Activated naive CD8-positive, alpha-beta T cell treated with anti-CD3 and anti-CD28 coated beads for 36 hours (primary cell): Measurements from ENCODE around the gene USO1. TPM values are rescaled to one million over a fixed set of nuclear protein-coding genes. Genes with fewer than 3 reads are reported as not detected.
"Not testable (repeated sequence)": the region's sequence is repeated elsewhere in the genome, so short reads cannot be mapped to it uniquely, and the experiment has no call there.

ENCODE experiments used
- DNase-seq: peaks from one replicate; pipeline ENCODE4 v3.0.0; 2021
- H3K27ac Mint-ChIP-seq: one replicate; pipeline ENCODE4 v1.8.0; 2022; ENCODE audit warnings: mild to moderate bottlenecking, moderate library complexity, mixed read lengths
- H3K27me3 Mint-ChIP-seq: one replicate; pipeline ENCODE4 v1.8.0; 2022; ENCODE audit warnings: mild to moderate bottlenecking, mixed read lengths
- H3K36me3 Mint-ChIP-seq: one replicate; pipeline ENCODE4 v1.8.0; 2021; ENCODE audit warnings: mild to moderate bottlenecking, mixed read lengths
- H3K4me1 Mint-ChIP-seq: one replicate; pipeline ENCODE4 v1.8.0; 2021; ENCODE audit warnings: mixed read lengths
- H3K4me3 Mint-ChIP-seq: one replicate; pipeline ENCODE4 v1.8.0; 2022; ENCODE audit warnings: mild to moderate bottlenecking, moderate library complexity, mixed read lengths
- H3K9me3 Mint-ChIP-seq: one replicate; pipeline ENCODE4 v1.8.0; 2022; ENCODE audit warnings: mixed read lengths
- total RNA-seq, 2 experiments: library from RNA; stranded (reverse); gene quantifications; one replicate each; pipeline ENCODE4 v1.2.3, GENCODE V29; 2021

Gene USO1
- total RNA-seq, 2 experiments from 2014 or later: 43.7 to 45.7 TPM

DNA sequence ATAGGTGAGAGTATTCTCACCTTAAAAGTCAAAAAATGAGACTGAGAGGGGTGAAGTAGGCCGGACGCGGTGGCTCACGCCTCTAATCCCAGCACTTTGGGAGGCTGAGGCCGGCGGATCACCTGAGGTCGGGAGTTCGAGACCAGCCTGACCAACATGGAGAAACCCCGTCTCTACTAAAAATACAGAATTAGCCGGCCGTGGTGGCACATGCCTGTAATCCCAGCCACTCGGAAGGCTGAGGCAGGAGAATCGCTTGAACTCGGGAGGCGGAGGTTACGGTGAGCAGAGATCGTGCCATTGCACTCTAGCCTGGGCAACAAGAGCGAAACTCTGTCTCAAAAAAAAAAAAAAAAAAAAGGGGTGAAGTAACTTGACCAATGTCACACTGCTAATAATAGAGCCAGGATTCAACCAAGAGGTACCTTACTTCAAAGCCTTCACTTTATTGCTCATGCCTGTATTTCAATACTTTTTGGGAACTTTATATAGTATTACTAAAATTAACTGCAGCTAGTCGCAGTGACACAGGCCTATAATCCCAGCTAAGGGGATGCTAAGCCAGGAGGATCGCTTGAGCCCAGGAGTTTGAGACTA lies 1.7 kb downstream of the USO1 start:
- H3K27ac Mint-ChIP-seq, H3K27me3 Mint-ChIP-seq, H3K9me3 Mint-ChIP-seq, DNase-seq: not testable (repeated sequence)
- H3K4me3 Mint-ChIP-seq: peak overlapping the region; percentile 99
- peaks cover 11% of the 10 kb centered on the region for H3K36me3 Mint-ChIP-seq
- H3K4me1 Mint-ChIP-seq: peaks cover 53% of the 10 kb centered on the region

DNA sequence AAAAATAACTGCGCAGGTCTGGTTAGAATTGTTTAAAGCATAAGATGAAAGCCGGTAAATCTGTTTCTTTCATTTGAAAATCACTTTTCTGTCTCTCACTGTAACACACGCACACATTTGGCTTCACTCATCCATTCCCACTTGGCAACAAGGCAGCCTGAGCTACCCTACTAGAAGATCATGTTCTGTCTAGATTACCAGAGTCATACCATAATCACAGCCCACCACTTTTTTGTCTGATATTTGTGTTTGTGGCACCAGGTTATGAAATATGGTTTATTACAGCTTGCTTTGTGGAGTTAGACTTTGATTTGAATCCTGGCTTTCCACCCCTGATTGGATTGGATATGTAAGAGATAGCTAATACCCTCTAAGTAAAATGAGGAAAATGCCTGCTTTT lies 2.2 kb downstream of the USO1 start:
- no peak overlapping the region for H3K27ac Mint-ChIP-seq
- peaks cover 53% of the 10 kb centered on the region for H3K4me1 Mint-ChIP-seq
- no peaks in the 10 kb centered on the region for H3K27me3 Mint-ChIP-seq
- no peaks in the 10 kb centered on the region for H3K9me3 Mint-ChIP-seq
- H3K4me3 Mint-ChIP-seq: peak overlapping the region; percentile 5
- DNase-seq: no peak
- peaks cover 11% of the 10 kb centered on the region for H3K36me3 Mint-ChIP-seq

DNA sequence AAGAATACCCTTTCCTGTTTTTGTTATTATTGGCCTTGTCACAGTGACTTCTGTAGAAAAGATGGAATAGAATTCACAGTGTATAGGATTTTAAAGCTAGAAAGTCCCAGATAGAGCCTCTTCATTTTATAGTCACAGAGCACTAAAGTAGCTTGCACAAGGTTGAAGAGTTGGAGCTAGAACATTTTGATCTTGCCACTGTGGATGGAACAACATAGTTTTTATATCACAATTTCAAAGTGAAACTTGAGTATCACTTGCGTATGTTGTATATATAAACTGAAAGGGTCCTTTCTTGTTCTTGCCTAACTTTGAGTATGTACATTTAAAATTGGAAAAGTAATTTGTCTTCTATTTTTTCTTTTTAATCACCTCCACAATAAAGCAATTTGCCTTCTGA lies 2.7 kb downstream of the USO1 start:
- peaks cover 50% of the 10 kb centered on the region for H3K4me1 Mint-ChIP-seq
- H3K27ac Mint-ChIP-seq: peak overlapping the region; percentile 2
- H3K4me3 Mint-ChIP-seq: peak overlapping the region; percentile 5
- peaks cover 11% of the 10 kb centered on the region for H3K36me3 Mint-ChIP-seq
- H3K27me3 Mint-ChIP-seq: no peaks in the 10 kb centered on the region
- H3K9me3 Mint-ChIP-seq: no peaks in the 10 kb centered on the region
- DNase-seq: no peak

DNA sequence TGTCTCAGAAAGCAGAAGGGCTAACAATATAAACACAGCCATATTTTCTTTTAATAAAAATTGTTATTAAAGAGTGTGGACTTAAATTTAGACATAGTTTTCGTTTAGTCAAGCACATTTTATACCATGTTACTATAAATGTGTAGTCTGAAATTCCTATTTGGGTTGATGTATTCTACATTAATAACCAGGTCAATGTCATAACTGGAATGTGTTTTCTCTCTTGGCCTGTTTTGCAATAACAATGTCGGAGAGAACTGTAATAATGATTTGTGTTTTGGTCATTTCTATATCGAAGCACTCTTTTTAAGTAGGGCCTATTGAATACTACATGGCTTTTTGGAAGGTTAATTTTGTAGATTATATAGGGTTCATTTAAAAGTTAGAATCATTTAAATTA lies 5.5 kb downstream of the USO1 start:
- Mint-ChIP-seq H3K4me1 (peaks cover 40% of the 10 kb centered on the region), H3K36me3 (peaks cover 21% of the 10 kb centered on the region), H3K27ac (no peak overlapping the region), H3K9me3 (peaks cover 4% of the 10 kb centered on the region), H3K27me3 (no peaks in the 10 kb centered on the region), H3K4me3 (no peak overlapping the region)
- no peak for DNase-seq

DNA sequence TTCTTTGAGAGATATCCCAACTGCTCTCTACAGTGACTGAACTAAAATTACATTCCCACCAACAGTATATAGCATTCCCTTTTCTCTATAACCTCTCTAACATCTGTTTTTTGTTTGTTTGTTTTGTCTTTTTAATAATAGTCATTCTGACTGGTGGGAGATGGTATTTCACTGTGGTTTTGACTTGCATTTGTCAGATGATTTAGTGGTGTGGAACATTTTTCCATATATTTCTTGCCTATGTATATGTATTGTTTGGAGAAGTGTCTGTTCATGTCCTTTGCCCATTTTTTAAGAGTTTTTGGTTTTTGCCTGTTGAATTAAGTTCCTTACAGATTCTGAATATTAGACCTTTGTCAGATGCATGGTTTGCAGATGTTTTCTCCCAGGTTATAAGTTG lies 9.0 kb downstream of the USO1 start:
- Mint-ChIP-seq H3K36me3 (peaks cover 31% of the 10 kb centered on the region), H3K9me3 (peaks cover 4% of the 10 kb centered on the region), H3K4me3 (no peak overlapping the region), H3K27me3 (no peaks in the 10 kb centered on the region), H3K27ac (no peak overlapping the region), H3K4me1 (peaks cover 30% of the 10 kb centered on the region)
- DNase-seq: no peak

DNA sequence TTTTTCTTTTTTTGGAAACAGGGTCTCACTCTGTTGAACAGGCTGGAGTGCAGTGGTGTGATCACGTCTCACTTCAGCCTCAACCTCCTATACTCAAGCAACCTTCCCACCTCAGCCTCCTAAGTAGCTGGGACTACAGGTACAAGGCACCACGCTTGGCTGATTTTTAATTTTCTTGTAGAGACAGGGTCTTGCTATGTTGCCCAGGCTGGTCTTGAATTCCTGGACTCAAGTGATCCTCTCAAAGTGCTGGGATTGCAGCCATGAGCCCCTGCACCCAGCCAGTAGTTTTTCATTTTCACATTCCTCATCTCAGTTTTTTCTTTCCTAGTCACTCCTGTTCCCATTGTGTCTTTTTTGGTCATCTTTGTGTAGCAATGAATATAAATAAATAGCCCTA lies 11.1 kb downstream of the USO1 start:
- peaks cover 27% of the 10 kb centered on the region for H3K36me3 Mint-ChIP-seq
- DNase-seq: no peak
- peaks cover 4% of the 10 kb centered on the region for H3K9me3 Mint-ChIP-seq
- H3K4me3 Mint-ChIP-seq: no peak overlapping the region
- H3K27me3 Mint-ChIP-seq: no peaks in the 10 kb centered on the region
- peak overlapping the region; percentile 2 for H3K27ac Mint-ChIP-seq
- H3K4me1 Mint-ChIP-seq: peaks cover 25% of the 10 kb centered on the region

DNA sequence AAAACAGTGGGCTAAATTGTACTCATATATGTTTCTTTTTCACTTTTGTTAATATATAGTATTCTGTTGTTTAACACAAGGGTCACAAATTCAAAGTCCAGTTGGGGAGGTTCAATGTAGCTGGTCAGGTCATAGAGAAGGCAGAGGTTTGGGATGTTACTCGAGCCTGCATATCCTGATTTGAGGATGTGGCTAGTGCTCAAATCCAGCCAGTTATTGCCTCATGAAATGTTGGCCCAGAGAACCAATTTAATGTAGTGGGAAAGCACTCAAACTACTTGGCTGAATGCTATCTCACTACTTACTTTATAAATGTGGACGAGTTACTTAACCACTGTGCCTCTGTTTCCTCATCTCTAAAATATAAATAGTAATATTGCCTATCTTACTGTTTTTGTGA lies 12.5 kb downstream of the USO1 start:
- no peak overlapping the region for H3K27ac Mint-ChIP-seq
- H3K4me3 Mint-ChIP-seq: no peak overlapping the region
- H3K36me3 Mint-ChIP-seq: peaks cover 27% of the 10 kb centered on the region
- H3K27me3 Mint-ChIP-seq: no peaks in the 10 kb centered on the region
- peaks cover 4% of the 10 kb centered on the region for H3K9me3 Mint-ChIP-seq
- DNase-seq: no peak
- H3K4me1 Mint-ChIP-seq: peaks cover 21% of the 10 kb centered on the region

DNA sequence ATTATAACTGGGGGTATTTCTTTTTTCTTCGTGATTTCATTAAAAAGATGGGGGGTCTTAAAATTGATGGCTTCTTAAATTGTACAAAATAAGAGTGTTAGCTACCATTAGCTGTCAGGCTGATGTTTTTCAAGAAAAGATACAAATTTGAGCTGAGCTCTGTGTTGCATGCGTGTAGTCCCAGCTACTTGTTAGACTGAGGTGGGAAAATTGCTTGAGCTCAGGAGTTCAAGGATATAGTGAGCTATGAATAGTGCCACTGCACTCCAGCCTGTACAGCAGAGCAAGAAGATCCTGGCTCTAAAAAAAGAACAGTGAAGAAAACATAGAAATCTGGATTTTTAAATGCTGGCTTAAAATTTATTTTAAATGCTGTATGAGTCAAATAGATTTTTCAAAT lies 13.0 kb downstream of the USO1 start:
- Mint-ChIP-seq H3K36me3 (peaks cover 27% of the 10 kb centered on the region), H3K27ac (no peak overlapping the region), H3K9me3 (peaks cover 4% of the 10 kb centered on the region), H3K27me3 (no peaks in the 10 kb centered on the region), H3K4me3 (no peak overlapping the region), H3K4me1 (peaks cover 22% of the 10 kb centered on the region)
- no peak for DNase-seq

DNA sequence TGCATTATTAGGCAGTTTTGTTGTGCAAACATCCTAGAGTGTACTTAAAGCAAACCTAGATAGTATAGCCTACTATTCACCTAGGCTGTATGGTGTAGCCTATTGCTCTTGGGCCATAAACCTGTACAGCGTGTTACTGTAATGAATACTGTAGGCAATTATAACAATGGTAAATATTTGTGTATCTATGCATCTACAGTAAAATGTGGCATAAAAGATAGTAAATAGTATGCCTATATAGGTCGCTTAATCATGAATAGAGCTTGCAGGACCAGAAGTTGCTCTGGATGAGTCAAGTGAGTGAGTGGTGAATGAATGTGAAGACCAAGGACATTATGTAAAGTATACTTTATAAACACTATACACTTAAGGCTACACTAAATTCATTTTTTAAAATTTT lies 16.6 kb downstream of the USO1 start:
- H3K9me3 Mint-ChIP-seq: no peaks in the 10 kb centered on the region
- no peaks in the 10 kb centered on the region for H3K27me3 Mint-ChIP-seq
- H3K4me1 Mint-ChIP-seq: peaks cover 8% of the 10 kb centered on the region
- no peak for DNase-seq
- no peak overlapping the region for H3K4me3 Mint-ChIP-seq
- no peak overlapping the region for H3K27ac Mint-ChIP-seq
- H3K36me3 Mint-ChIP-seq: peaks cover 10% of the 10 kb centered on the region

DNA sequence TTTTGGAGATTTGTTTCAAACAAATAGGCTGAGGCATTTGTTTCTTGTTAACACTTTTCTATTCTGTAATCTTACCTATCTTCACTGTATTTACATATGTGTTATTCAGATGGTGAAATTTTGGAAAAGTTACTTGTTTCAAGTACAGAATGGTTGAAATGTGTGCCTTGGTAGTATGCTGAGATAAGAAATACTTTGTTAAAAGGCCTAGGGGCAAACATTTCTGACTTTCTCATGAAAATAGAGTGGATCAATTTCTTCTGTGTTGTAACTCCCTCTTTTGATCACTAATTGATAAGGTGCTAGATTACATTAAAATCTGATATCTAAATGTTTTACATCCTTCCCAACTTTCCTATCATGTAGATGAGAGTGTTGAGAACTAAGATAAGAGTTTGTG lies 18.1 kb downstream of the USO1 start:
- DNase-seq: no peak
- Mint-ChIP-seq H3K27me3 (no peaks in the 10 kb centered on the region), H3K4me1 (peaks cover 5% of the 10 kb centered on the region), H3K27ac (no peak overlapping the region), H3K9me3 (no peaks in the 10 kb centered on the region), H3K4me3 (no peak overlapping the region), H3K36me3 (peaks cover 5% of the 10 kb centered on the region)

DNA sequence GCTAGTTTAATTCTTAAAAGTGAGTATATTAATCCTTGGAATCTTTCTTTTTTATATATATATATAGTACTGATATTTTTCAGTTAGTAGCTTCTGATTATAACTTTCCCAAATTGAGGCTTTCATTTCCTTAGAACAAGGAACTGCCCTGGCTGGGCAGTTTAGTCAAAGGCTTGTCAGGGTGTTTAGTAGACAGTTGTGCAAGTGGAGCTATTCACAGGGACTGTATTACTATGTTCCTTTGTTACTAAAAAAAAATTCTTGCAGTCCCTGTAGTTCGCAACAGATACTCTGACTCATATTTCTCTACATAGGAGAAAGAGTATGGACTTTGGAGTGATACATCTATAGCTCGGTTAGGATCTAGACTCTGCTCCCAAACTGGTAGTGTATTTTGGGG lies 20.8 kb downstream of the USO1 start:
- Mint-ChIP-seq H3K9me3 (no peaks in the 10 kb centered on the region), H3K27me3 (no peaks in the 10 kb centered on the region), H3K27ac (no peak overlapping the region), H3K36me3 (peaks cover 8% of the 10 kb centered on the region), H3K4me1 (peaks cover 3% of the 10 kb centered on the region), H3K4me3 (no peak overlapping the region)
- DNase-seq: no peak

DNA sequence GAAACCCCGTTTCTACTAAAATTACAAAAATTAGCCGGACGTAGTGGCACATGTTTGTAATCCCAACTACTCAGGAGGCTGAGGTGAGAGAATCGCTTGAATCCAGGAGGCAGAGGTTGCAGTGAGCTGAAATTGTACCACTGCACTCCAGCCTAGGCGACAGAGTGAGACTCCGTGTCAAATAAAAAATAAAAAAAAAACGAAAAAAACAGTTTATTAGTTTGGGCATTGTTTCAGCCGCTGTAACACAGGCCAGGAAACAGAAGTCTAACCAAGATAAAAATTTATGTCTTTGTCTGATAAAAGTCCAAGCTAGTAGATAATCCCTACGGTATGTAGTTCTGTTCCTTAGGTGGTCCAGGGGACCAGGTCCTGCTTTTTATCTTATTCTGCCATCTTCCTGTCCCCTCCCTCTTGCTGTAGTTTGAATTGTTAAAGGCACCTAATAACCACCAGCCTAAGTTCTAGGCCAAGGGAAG lies 21.4 kb downstream of the USO1 start:
- H3K36me3 Mint-ChIP-seq: peaks cover 8% of the 10 kb centered on the region
- no peaks in the 10 kb centered on the region for H3K9me3 Mint-ChIP-seq
- H3K27me3 Mint-ChIP-seq: no peaks in the 10 kb centered on the region
- no peak for DNase-seq
- no peak overlapping the region for H3K4me3 Mint-ChIP-seq
- no peak overlapping the region for H3K27ac Mint-ChIP-seq
- H3K4me1 Mint-ChIP-seq: peaks cover 3% of the 10 kb centered on the region

DNA sequence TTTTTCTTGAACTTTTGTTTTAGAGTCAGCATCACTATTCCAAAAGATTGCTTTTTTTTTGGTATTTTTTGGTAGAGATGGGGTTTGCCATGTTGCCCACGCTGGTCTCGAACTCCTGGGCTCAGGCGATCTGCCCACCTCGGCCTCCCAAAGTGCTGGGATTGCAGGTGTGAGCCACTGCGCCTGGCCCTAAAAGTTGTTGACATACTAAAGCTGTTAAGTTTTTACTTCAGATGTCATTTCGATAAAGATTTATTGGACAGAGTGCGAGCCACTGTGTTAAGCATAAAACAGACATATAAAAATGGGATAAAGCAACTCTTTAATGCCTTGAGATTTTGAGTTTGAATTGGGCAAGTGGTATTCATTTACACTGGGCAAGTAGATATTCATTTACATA lies 28.3 kb downstream of the USO1 start:
- no peak for DNase-seq
- Mint-ChIP-seq H3K36me3 (peaks cover 27% of the 10 kb centered on the region), H3K27me3 (no peaks in the 10 kb centered on the region), H3K27ac (no peak overlapping the region), H3K9me3 (no peaks in the 10 kb centered on the region), H3K4me3 (no peak overlapping the region), H3K4me1 (no peaks in the 10 kb centered on the region)

DNA sequence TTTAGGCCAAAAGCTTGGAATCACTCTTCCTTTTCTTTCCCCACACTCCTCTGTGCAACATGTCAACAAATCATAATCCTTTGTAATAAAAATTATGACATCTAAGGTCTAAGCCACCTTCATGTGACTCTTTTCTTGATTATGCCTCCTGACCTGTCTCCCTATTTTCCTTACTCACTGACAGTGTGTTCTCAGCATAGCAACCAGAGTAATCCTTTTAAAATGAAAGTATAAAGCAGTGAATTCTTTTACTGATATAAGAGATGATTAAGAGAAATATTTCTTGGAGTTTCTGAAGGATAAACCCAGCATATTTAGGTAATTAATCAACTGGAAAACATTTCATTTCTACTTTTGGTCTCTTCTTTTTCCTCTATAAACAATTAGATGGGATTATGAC lies 44.7 kb downstream of the USO1 start:
- peaks cover 9% of the 10 kb centered on the region for H3K36me3 Mint-ChIP-seq
- no peak overlapping the region for H3K4me3 Mint-ChIP-seq
- H3K27me3 Mint-ChIP-seq: no peaks in the 10 kb centered on the region
- no peak overlapping the region for H3K27ac Mint-ChIP-seq
- no peaks in the 10 kb centered on the region for H3K9me3 Mint-ChIP-seq
- DNase-seq: no peak
- H3K4me1 Mint-ChIP-seq: peaks cover 2% of the 10 kb centered on the region

DNA sequence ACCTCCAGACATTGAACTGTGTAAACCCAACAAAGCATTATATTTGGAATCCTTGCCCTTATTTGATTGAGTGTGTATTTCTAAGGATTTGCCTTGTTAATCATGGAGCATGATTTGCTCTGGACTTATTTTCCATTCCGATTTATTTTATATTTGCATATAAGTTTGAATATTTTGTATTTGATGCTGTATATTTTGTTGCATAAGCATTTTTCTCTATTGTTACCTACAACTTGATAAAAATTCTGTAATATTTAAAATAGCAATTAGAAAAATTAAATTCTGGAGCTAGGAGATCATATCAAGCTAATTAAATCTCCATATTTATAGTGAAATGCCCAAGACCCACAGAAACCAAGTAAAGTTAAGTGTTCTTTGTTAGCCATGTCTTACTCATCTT lies 47.2 kb downstream of the USO1 start:
- Mint-ChIP-seq H3K36me3 (peaks cover 30% of the 10 kb centered on the region), H3K27me3 (no peaks in the 10 kb centered on the region), H3K4me1 (peaks cover 2% of the 10 kb centered on the region), H3K4me3 (no peak overlapping the region), H3K9me3 (no peaks in the 10 kb centered on the region), H3K27ac (no peak overlapping the region)
- DNase-seq: no peak

DNA sequence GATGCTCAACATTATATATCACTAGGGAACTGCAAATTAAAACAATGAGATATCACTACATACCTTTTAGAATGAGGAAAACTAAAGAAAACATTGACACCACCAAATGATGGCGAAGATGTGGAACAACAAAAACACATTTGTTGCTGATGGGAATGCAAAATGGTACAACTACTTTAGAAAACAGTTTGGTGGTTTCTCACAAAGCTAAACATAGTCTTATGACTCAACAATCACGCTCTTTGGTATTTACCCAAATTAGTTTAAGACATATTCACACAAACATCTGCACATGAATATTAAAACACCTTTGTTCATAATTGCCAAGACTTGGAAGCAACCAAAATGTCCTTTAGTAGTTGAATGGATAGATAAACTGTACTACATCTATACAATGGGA lies 53.2 kb downstream of the USO1 start:
- H3K9me3 Mint-ChIP-seq: no peaks in the 10 kb centered on the region
- peaks cover 40% of the 10 kb centered on the region for H3K36me3 Mint-ChIP-seq
- H3K27ac Mint-ChIP-seq: no peak overlapping the region
- H3K27me3 Mint-ChIP-seq: no peaks in the 10 kb centered on the region
- H3K4me3 Mint-ChIP-seq: no peak overlapping the region
- no peak for DNase-seq
- H3K4me1 Mint-ChIP-seq: no peaks in the 10 kb centered on the region
